HEK293 (cell line): ENCODE measurements around the gene RGS4.

Experiments used
- CTCF ChIA-PET: fragments of 350-600 bp; formaldehyde crosslinking; extraction: SDS; loops from one replicate; lab custom pipeline; 2021; ENCODE audit warnings: antibody characterized with exemption; lab: Yijun Ruan, JAX
- POLR2A ChIA-PET: fragments of 300-600 bp; formaldehyde crosslinking; extraction: SDS; loops from one replicate; lab custom pipeline; 2020; ENCODE audit warnings: antibody characterized with exemption, inconsistent platforms; lab: Yijun Ruan, JAX
- H3K27ac ChIP-seq: fragments of 200-500 bp; sonication (Bioruptor generic); 2 replicates; pipeline ENCODE4 v1.5.1; 2014; ENCODE audit warnings: low read depth, low read length, control low read depth, inconsistent platforms; ENCODE audit errors: extremely low read depth
- H3K36me3 ChIP-seq, 2 experiments: fragments of 200-500 bp in 1 of 2; sonication (Bioruptor generic) in 1 of 2; 1 replicate in 1 of 2; 2 replicates in 1 of 2; pipeline ENCODE4 v1.5.1; 2014 to 2017; ENCODE audit warnings: inconsistent platforms in 2 of 2, low read length in 2 of 2; ENCODE audit not compliant: control insufficient read depth in 2 of 2, insufficient read depth in 1 of 2
- H3K4me1 ChIP-seq: fragments of 200-500 bp; sonication (Bioruptor generic); 2 replicates; pipeline ENCODE4 v1.5.1; 2014; ENCODE audit warnings: mild to moderate bottlenecking, low read length, inconsistent platforms; ENCODE audit not compliant: control insufficient read depth, insufficient read depth
- H3K4me3 ChIP-seq: 2 replicates; pipeline ENCODE4 v1.5.1; 2011; ENCODE audit warnings: low read depth, mild to moderate bottlenecking, control low read depth, low read length, moderate library complexity
- H3K9me3 ChIP-seq: fragments of 200-500 bp; sonication (Bioruptor generic); 2 replicates; pipeline ENCODE4 v1.5.1; 2014; ENCODE audit warnings: low read depth, low read length, inconsistent platforms; ENCODE audit not compliant: control insufficient read depth, insufficient read depth
- BCL6B ChIP-seq: fragments of 450-650 bp; formaldehyde crosslinking; IDR thresholded peaks from 2 replicates; pipeline ENCODE4 v1.5.1; 2017; ENCODE audit warnings: missing biosample characterization, missing genetic modification characterization
- ELK4 ChIP-seq: IDR thresholded peaks from 2 replicates; pipeline ENCODE4 v1.6.1; 2011; ENCODE audit warnings: mild to moderate bottlenecking, low read depth, low read length, borderline replicate concordance
- GLIS2 ChIP-seq: fragments of 450-650 bp; formaldehyde crosslinking; IDR thresholded peaks from 2 replicates; pipeline ENCODE4 v1.5.1; 2016; ENCODE audit warnings: missing biosample characterization, missing genetic modification characterization
- IKZF3 ChIP-seq: fragments of 450-650 bp; IDR thresholded peaks from 2 replicates; pipeline ENCODE4 v1.5.0; 2018; ENCODE audit warnings: missing biosample characterization, mild to moderate bottlenecking, missing genetic modification characterization, moderate library complexity
- MEIS1 ChIP-seq: sonication (generic); formaldehyde crosslinking; IDR thresholded peaks from 2 replicates; pipeline ENCODE4 v1.8.1; 2022; ENCODE audit warnings: missing genetic modification reagents, mild to moderate bottlenecking, borderline replicate concordance
- PRDM6 ChIP-seq: fragments of 450-650 bp; formaldehyde crosslinking; IDR thresholded peaks from 2 replicates; pipeline ENCODE4 v1.5.1; 2017; ENCODE audit warnings: missing biosample characterization, missing genetic modification characterization
- SP7 ChIP-seq: fragments of 450-650 bp; formaldehyde crosslinking; IDR thresholded peaks from 2 replicates; pipeline ENCODE4 v1.5.1; 2016; ENCODE audit warnings: missing biosample characterization, missing genetic modification characterization
- WT1 ChIP-seq: fragments of 450-650 bp; formaldehyde crosslinking; IDR thresholded peaks from 2 replicates; pipeline ENCODE4 v1.5.1; 2016; ENCODE audit warnings: missing biosample characterization, missing genetic modification characterization
- ZBTB49 ChIP-seq: fragments of 450-650 bp; formaldehyde crosslinking; IDR thresholded peaks from 2 replicates; pipeline ENCODE4 v1.5.1; 2016; ENCODE audit warnings: missing biosample characterization, missing genetic modification characterization, low read depth
- ZNF140 ChIP-seq: fragments of 450-650 bp; formaldehyde crosslinking; IDR thresholded peaks from 2 replicates; pipeline ENCODE4 v1.5.1; 2016; ENCODE audit warnings: missing biosample characterization, missing genetic modification characterization
- ZNF146 ChIP-seq: fragments of 450-650 bp; formaldehyde crosslinking; IDR thresholded peaks from 2 replicates; pipeline ENCODE4 v1.5.1; 2016; ENCODE audit warnings: missing biosample characterization, missing genetic modification characterization
- ZNF18 ChIP-seq: fragments of 450-650 bp; formaldehyde crosslinking; IDR thresholded peaks from 2 replicates; pipeline ENCODE4 v1.5.1; 2016; ENCODE audit warnings: missing biosample characterization, missing genetic modification characterization
- ZNF2 ChIP-seq: fragments of 450-650 bp; formaldehyde crosslinking; IDR thresholded peaks from 2 replicates; pipeline ENCODE4 v1.5.1; 2016; ENCODE audit warnings: missing biosample characterization, missing genetic modification characterization
- ZNF311 ChIP-seq: fragments of 450-650 bp; formaldehyde crosslinking; IDR thresholded peaks from 2 replicates; pipeline ENCODE4 v1.5.1; 2017; ENCODE audit warnings: missing biosample characterization, missing genetic modification characterization, borderline replicate concordance
- ZNF341 ChIP-seq: fragments of 450-650 bp; formaldehyde crosslinking; IDR thresholded peaks from 2 replicates; pipeline ENCODE4; 2016; ENCODE audit warnings: low read depth, missing biosample characterization, missing genetic modification characterization
- ZNF391 ChIP-seq: fragments of 450-650 bp; formaldehyde crosslinking; IDR thresholded peaks from 2 replicates; pipeline ENCODE4 v1.5.1; 2016; ENCODE audit warnings: low read depth, missing biosample characterization, missing genetic modification characterization, borderline replicate concordance
- ZNF394 ChIP-seq: fragments of 450-650 bp; formaldehyde crosslinking; IDR thresholded peaks from 2 replicates; pipeline ENCODE4 v1.5.1; 2016; ENCODE audit warnings: missing biosample characterization, missing genetic modification characterization, mild to moderate bottlenecking, moderate library complexity, borderline replicate concordance
- ZNF513 ChIP-seq: fragments of 450-650 bp; IDR thresholded peaks from 2 replicates; pipeline ENCODE4 v1.5.1; 2018; ENCODE audit warnings: missing biosample characterization, missing genetic modification characterization
- ZNF514 ChIP-seq: fragments of 450-650 bp; formaldehyde crosslinking; IDR thresholded peaks from 2 replicates; pipeline ENCODE4 v1.5.1; 2016; ENCODE audit warnings: missing biosample characterization, missing genetic modification characterization
- ZNF555 ChIP-seq: fragments of 450-650 bp; formaldehyde crosslinking; conservative IDR thresholded peaks from 2 replicates; pipeline ENCODE4 v1.5.1; 2017; ENCODE audit warnings: missing biosample characterization, mild to moderate bottlenecking, missing genetic modification characterization, inconsistent platforms
- ZNF610 ChIP-seq: fragments of 450-650 bp; formaldehyde crosslinking; IDR thresholded peaks from 2 replicates; pipeline ENCODE4 v1.5.1; 2016; ENCODE audit warnings: missing biosample characterization, missing genetic modification characterization, borderline replicate concordance
- ZNF660 ChIP-seq: fragments of 450-650 bp; IDR thresholded peaks from 2 replicates; pipeline ENCODE4 v1.5.1; 2018; ENCODE audit warnings: missing biosample characterization, mild to moderate bottlenecking, missing genetic modification characterization
- ZNF707 ChIP-seq: fragments of 450-650 bp; formaldehyde crosslinking; IDR thresholded peaks from 2 replicates; pipeline ENCODE4 v1.5.1; 2016; ENCODE audit warnings: missing biosample characterization, missing genetic modification characterization
- ZNF76 ChIP-seq: fragments of 450-650 bp; formaldehyde crosslinking; IDR thresholded peaks from 2 replicates; pipeline ENCODE4; 2016; ENCODE audit warnings: low read depth, missing biosample characterization, missing genetic modification characterization, borderline replicate concordance
- ZNF843 ChIP-seq: fragments of 450-650 bp; formaldehyde crosslinking; IDR thresholded peaks from 2 replicates; pipeline ENCODE4 v1.5.1; 2016; ENCODE audit warnings: missing biosample characterization, missing genetic modification characterization
- ZSCAN4 ChIP-seq: fragments of 450-650 bp; formaldehyde crosslinking; IDR thresholded peaks from 2 replicates; pipeline ENCODE4 v1.5.1; 2017; ENCODE audit warnings: missing biosample characterization, missing genetic modification characterization

The RGS4 gene

GRCh38 chr1:163095213-163095612 lies 26.1 kb downstream of the RGS4 start:
- Histone ChIP-seq H3K36me3 (no peaks in the 10 kb centered on the region), H3K4me1 (peaks cover 9% of the 10 kb centered on the region; the same call in 1 of the 2 replicates), H3K27ac (no peak overlapping the region), H3K4me3 (no peak overlapping the region), H3K9me3 (no peaks in the 10 kb centered on the region)
- POLR2A ChIA-PET = no interaction called here
- CTCF ChIA-PET = interaction anchor here (0.9 to 1.2 kb wide), 2 partner anchors 12 to 23 kb away, joined by 3 to 4 read pairs; no protein-coding TSS in a partner anchor
- TF ChIP-seq ZNF140 (no peak), IKZF3 (0 out of 2 replicates have a peak, but pooled peaks have one; percentile 15), ZNF707 (tag by site-specific recombination) (no peak), ZNF660 (tag by site-specific recombination) (no peak), MEIS1 (CRISPR knock-in tag) (no peak), ZNF146 (tag by site-specific recombination) (no peak), ZNF391 (tag by site-specific recombination) (no peak), BCL6B (tag by site-specific recombination) (peak; percentile 25; the same call in 1 of the 2 replicates), ZNF311 (tag by site-specific recombination) (no peak), ZNF76 (tag by site-specific recombination) (no peak), ZNF513 (no peak), ZNF610 (tag by site-specific recombination) (no peak), PRDM6 (tag by site-specific recombination) (peak; percentile 67), ZSCAN4 (tag by site-specific recombination) (no peak), ZNF2 (tag by site-specific recombination) (no peak), ZNF514 (tag by site-specific recombination) (no peak), WT1 (tag by site-specific recombination) (no peak), ZNF394 (tag by site-specific recombination) (no peak), ZNF843 (tag by site-specific recombination) (peak; percentile 47; the same call in 1 of the 2 replicates), ZNF341 (no peak)

- Histone ChIP-seq H3K4me1 (0 out of 2 replicates have a peak, but pooled peaks cover 2% of the 10 kb centered on the region), H3K9me3 (no peaks in the 10 kb centered on the region), H3K27ac (no peak overlapping the region), H3K36me3 (no peaks in the 10 kb centered on the region), H3K4me3 (no peak overlapping the region)
- ChIA-PET POLR2A (no interaction called here), CTCF (no interaction called here)
- no peak for TF ChIP-seq ZNF18 (tag by site-specific recombination)
- TF ChIP-seq ZBTB49 (tag by site-specific recombination) = no peak
- no peak for TF ChIP-seq GLIS2
- no peak for TF ChIP-seq SP7 (tag by site-specific recombination)
- no peak for TF ChIP-seq ELK4
- no peak for TF ChIP-seq ZNF555 (tag by site-specific recombination)
These were observed 33.4 kb downstream of the RGS4 start for GRCh38 chr1:163102590-163102989.
